IPS-20b (cell line): Measurements from ENCODE around the gene KCNMA1.

ENCODE experiments used
- H3K27ac ChIP-seq: one replicate; pipeline ENCODE4 v1.5.1; 2013; ENCODE audit warnings: low read length
- H3K27me3 ChIP-seq: 2 replicates; pipeline ENCODE4 v1.6.1; 2013; ENCODE audit warnings: mild to moderate bottlenecking, low read length, inconsistent platforms; ENCODE audit not compliant: insufficient read depth
- H3K36me3 ChIP-seq: 2 replicates; pipeline ENCODE4 v1.6.1; 2013; ENCODE audit warnings: low read depth, mild to moderate bottlenecking, inconsistent platforms, low read length, moderate library complexity; ENCODE audit not compliant: insufficient read depth
- H3K4me1 ChIP-seq: 2 replicates; pipeline ENCODE4 v1.6.1; 2013; ENCODE audit warnings: mild to moderate bottlenecking, control low read depth, inconsistent platforms, low read length, moderate library complexity; ENCODE audit not compliant: insufficient read depth
- H3K4me3 ChIP-seq: 2 replicates; pipeline ENCODE4 v1.5.1; 2013; ENCODE audit warnings: mild to moderate bottlenecking, low read length, inconsistent platforms
- H3K9ac ChIP-seq: 2 replicates; pipeline ENCODE4 v1.6.1; 2013; ENCODE audit warnings: low read depth, mild to moderate bottlenecking, inconsistent platforms, low read length, moderate library complexity
- H3K9me3 ChIP-seq: 2 replicates; pipeline ENCODE4 v1.6.1; 2013; ENCODE audit warnings: mild to moderate bottlenecking, low read depth, low read length, inconsistent platforms; ENCODE audit not compliant: insufficient read depth

KCNMA1 gene

DNA sequence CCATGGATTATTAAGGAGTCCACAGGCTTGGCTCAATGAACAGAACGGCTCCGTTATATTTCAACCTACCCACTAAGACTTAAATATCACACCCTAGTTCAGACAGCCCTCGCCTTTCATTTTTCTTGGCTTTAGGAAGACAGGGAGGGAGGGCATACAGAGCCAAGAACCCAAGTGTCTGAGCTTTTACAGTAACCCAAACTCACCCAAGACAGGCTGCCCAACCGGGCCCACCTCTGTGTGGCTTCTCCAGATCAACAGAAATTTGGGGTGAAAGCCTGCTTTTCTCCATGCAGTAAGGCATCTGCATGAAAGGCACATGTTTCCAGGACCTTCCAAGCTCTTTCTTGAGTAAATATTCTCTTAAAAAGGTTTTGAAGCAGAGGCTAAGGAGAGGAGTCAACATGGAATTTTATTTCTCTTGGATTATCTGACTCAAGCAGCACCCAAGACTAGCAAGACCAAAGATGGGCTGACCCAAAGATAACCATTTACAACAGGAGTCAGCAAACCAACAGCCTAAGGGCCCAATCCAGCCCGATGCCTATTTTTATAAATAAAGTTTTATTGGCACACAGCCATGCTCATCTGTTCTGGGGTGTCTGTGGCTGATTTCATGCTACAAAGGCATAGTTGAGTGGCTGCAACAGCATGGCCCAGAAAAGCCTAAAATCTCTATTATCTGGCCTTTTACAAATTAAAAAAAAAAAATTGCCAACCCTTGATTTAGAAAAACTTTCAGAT lies 90.1 kb downstream of the KCNMA1 start:
- no peaks in the 10 kb centered on the region for H3K4me1 ChIP-seq
- no peak overlapping the region for H3K9ac ChIP-seq
- no peaks in the 10 kb centered on the region for H3K27me3 ChIP-seq
- no peak overlapping the region for H3K27ac ChIP-seq
- H3K36me3 ChIP-seq, result no peaks in the 10 kb centered on the region
- no peak overlapping the region for H3K4me3 ChIP-seq
- no peaks in the 10 kb centered on the region for H3K9me3 ChIP-seq

DNA sequence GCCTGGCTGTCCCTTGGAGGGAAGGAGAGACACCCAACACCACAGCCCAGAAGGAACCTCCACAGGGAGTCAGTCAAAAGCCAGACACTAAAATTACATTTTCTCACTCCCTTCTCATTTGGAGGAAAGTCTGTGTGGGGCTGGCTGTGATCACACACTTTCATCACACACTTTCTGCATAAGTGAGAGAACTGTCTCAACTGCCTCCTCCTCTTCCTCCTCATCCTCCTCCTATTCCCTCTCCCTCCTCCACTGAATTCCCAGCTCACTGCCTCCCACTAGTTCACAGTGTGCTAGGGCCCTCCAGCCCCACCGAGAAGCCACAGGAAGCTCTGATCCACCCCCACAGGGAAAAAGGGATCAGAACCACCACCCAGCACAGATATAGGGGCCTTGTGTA lies 91.6 kb downstream of the KCNMA1 start:
- H3K36me3 ChIP-seq, result no peaks in the 10 kb centered on the region
- H3K4me1 ChIP-seq, result no peaks in the 10 kb centered on the region
- no peak overlapping the region for H3K4me3 ChIP-seq
- no peaks in the 10 kb centered on the region for H3K9me3 ChIP-seq
- no peak overlapping the region for H3K9ac ChIP-seq
- H3K27me3 ChIP-seq, result no peaks in the 10 kb centered on the region
- no peak overlapping the region for H3K27ac ChIP-seq

DNA sequence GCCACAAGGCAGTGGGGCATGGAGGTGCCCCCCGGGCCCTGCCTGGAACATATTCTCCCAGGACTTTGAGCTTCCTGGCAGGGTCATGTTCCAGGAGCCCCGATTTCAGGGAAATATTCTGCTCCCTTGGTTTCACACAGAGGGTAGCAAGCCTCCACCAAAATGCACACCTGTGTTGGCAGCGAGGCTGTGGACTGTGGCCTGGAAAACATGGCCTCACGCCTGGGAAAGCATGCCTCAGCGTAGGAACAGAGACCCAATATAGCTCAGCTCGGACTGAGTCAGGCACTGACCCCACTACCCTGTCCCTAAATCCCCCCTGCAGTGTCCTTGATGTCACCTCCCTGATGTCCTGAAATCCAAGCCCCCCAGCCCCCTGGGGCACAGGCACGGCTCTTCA lies 92.0 kb downstream of the KCNMA1 start:
- Histone ChIP-seq H3K27ac (no peak overlapping the region), H3K9ac (no peak overlapping the region)

DNA sequence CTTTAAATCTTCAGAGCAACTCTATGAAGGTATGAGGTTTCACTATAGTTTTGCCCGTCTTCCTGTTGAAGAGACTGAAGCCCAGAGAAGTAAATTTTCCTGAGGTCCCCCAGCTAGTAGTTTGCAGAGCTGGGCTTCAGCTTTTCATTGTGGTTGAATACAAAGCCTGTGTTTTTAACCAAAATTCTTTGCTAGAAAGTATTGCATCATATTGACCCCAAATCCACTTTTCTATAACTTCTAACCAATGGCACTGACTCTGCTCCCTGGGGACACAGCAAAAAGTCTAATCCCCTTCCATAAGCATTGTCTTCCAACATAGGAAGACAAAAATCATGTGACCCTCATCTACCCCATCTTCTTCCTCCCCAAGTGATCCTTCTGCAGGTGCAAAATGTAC lies 93.0 kb downstream of the KCNMA1 start:
- Histone ChIP-seq H3K9ac (no peak overlapping the region), H3K4me3 (no peak overlapping the region), H3K36me3 (no peaks in the 10 kb centered on the region), H3K9me3 (no peaks in the 10 kb centered on the region), H3K27me3 (no peaks in the 10 kb centered on the region), H3K4me1 (no peaks in the 10 kb centered on the region), H3K27ac (no peak overlapping the region)

More for the DNA sequence above, 92.0 kb downstream of the KCNMA1 start:
- Histone ChIP-seq H3K4me1 (no peaks in the 10 kb centered on the region), H3K27me3 (no peaks in the 10 kb centered on the region), H3K4me3 (no peak overlapping the region), H3K9me3 (no peaks in the 10 kb centered on the region), H3K36me3 (no peaks in the 10 kb centered on the region)

DNA sequence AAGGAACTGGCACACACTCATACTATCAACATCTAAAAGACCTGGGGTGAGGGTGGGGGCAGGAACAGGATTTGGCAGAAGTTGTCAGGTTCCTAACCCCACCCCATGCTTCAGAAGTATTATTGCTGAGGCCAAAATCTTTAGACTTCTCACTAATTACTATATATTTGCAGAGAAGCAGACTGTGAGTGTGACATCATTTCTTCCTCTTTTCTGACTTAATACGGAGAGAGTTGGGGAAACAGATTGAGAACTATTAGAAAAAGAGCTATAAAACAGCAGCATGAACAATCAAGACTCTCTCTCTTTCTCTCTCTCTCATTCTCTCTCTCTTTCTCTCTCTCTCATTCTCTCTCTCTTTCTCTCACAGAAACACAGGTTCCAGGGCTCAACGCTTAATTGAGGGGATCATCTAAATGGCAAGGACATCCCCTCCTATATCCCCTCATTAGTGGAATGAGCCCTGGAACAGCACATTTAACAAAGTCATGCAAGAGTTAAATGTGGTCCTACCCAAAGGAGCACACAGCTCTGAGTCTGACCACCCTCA lies 94.8 kb downstream of the KCNMA1 start:
- no peak overlapping the region for H3K4me3 ChIP-seq
- H3K27me3 ChIP-seq, result no peaks in the 10 kb centered on the region
- H3K4me1 ChIP-seq, result no peaks in the 10 kb centered on the region
- no peak overlapping the region for H3K27ac ChIP-seq
- H3K9me3 ChIP-seq, result no peaks in the 10 kb centered on the region
- H3K9ac ChIP-seq, result no peak overlapping the region
- no peaks in the 10 kb centered on the region for H3K36me3 ChIP-seq

DNA sequence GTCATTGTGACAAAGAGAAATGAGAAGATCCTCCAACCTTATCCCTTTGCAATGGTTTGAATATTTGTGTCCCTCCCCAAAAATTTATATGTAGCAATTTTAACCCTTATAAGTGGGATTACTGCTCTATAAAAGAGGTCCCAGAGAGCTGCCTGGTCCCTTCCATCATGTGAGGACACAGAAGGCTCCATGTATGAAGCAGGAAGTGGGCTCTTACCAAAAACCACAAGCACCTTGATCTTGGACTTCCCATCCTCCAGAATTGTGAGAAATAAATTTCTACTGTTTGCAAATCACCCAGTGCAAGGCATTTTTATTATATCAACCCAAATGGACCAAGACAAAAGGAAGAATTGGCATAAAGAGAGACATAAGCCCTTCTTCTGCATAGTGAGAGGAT lies 95.7 kb downstream of the KCNMA1 start:
- H3K9ac ChIP-seq, result no peak overlapping the region
- H3K4me1 ChIP-seq, result no peaks in the 10 kb centered on the region
- no peaks in the 10 kb centered on the region for H3K36me3 ChIP-seq
- H3K27me3 ChIP-seq, result no peaks in the 10 kb centered on the region
- no peak overlapping the region for H3K4me3 ChIP-seq
- no peak overlapping the region for H3K27ac ChIP-seq
- H3K9me3 ChIP-seq, result no peaks in the 10 kb centered on the region

DNA sequence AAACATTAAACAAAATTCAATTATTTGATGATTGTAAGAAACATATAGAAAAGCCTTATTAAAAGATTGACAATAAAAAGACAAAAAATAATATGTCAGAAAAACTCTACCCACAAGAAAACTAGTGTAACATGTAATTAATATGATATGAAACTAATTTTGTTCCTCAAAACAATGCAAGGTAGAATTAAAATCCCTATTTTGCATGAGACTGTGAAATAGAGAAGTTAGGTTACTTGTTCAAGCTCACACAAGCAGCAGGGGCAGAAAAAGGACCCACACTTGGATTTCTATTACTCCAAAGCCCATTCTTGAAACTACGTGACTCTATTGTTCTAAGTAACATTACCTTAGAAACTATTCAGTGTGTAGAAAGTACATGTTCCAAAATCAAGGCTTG lies 96.4 kb downstream of the KCNMA1 start:
- Histone ChIP-seq H3K36me3 (no peaks in the 10 kb centered on the region), H3K9ac (no peak overlapping the region), H3K4me3 (no peak overlapping the region), H3K9me3 (no peaks in the 10 kb centered on the region), H3K27me3 (no peaks in the 10 kb centered on the region), H3K4me1 (no peaks in the 10 kb centered on the region), H3K27ac (no peak overlapping the region)

DNA sequence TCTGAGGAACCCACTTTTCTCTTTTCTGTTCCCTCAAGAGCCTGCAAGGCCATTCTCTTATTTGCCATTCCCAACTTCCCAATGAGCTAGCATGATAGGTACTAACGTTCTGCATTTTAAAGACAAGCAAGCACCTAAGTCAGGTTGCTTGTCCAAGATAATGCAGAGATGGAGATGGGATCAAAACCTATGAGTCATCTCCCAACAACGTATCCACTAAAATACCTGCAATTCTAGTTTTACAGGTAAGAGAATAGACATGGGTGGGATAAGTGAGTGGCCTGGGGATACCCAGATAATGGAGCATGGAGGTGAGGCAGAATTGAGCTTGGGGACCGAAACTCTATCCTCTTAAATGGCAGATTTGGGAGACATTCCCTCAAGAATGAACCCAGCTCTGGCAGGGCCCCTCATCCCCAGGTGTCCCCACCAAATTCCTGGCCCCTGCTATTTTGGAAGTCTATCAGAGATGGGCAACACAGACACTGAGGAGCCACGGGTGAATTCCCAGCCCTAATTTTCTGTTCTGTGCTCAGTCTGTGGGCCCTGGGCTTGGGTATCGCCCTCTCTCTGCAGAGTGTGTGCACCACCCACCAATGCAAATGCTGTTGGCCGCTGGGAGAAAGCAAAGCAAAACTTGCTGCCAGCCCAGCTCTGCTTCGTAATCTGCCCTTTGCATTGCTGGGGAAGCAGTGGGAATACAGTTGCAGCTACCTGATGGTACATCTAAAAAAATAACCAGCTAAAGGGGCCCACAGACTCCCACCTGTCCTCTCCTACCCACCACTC lies 98.3 kb downstream of the KCNMA1 start:
- no peak overlapping the region for H3K27ac ChIP-seq
- H3K9ac ChIP-seq, result no peak overlapping the region
- H3K9me3 ChIP-seq, result no peaks in the 10 kb centered on the region
- no peaks in the 10 kb centered on the region for H3K4me1 ChIP-seq
- no peaks in the 10 kb centered on the region for H3K36me3 ChIP-seq
- H3K4me3 ChIP-seq, result no peak overlapping the region
- H3K27me3 ChIP-seq, result no peaks in the 10 kb centered on the region

DNA sequence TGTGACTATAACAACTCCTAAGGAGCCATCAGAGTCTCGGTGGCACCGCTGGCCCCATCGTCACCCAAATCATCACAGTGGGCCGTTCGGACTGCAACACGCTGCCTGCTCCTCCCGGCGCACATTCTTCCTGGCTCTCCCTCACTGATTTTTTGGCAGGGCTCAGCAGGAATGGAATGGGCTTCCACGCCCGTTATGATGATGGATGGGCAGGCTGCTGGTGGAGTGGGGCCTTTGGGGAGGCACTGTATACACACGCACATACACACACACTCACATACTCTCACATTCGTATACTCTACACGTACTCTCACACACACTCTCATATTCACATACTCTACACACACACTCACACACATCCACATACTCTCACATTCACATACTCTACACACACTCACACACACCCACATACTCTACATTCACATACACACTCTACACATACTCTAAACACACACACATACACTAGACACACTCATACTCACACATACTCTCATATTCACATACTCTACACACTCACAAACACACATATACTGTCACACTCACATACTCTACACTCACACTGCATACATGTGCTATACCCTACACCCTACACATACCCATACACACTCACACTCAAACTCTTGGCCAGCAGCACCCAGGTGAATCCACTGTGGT lies 99.8 kb downstream of the KCNMA1 start:
- Histone ChIP-seq H3K27ac (no peak overlapping the region), H3K36me3 (no peaks in the 10 kb centered on the region), H3K9ac (no peak overlapping the region), H3K4me1 (peaks cover 4% of the 10 kb centered on the region; the same call in 1 of the 2 replicates), H3K4me3 (no peak overlapping the region), H3K27me3 (no peaks in the 10 kb centered on the region), H3K9me3 (no peaks in the 10 kb centered on the region)

DNA sequence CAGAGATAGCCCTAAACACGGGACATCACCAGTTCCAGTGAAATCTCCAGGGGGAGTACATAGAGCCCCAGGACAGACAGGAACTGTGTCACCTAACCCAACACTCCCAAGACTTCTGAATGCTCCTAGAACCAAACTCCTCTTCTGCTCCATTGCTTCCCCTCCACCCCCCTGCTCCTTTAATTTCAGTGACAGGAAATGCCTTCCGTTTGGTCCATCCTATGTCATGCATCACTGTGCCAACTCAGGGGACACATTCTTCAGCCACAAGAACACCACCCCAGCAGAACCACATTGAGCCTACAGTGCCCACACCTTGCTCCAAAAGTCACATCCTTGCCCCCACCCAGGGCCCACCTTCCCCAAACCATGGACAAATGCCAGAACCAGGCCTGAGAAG lies 100.5 kb downstream of the KCNMA1 start:
- H3K4me3 ChIP-seq, result no peak overlapping the region
- H3K27me3 ChIP-seq, result no peaks in the 10 kb centered on the region
- H3K9me3 ChIP-seq, result no peaks in the 10 kb centered on the region
- H3K9ac ChIP-seq, result no peak overlapping the region
- H3K27ac ChIP-seq, result no peak overlapping the region
- H3K4me1 ChIP-seq, result peaks cover 6% of the 10 kb centered on the region; the same call in 1 of the 2 replicates
- H3K36me3 ChIP-seq, result no peaks in the 10 kb centered on the region

DNA sequence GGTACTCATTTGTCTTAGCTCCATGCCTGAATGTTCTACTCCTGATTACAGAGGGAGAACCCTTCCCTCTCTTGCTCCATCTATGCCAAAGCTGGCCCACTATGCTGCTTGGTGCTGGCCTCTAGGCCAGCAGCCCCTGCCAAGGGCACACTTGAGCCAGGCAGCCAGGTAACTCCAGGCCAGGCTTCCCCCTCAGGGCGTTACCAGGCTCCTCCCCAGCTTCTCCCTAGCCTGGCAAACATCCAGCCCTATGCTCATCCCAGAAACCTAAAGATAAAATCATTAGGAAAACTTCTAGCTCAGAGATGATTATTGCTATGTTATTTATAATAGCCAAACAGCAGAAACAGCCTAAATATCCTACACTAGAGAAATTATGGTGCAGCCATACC lies 103.7 kb downstream of the KCNMA1 start:
- no peaks in the 10 kb centered on the region for H3K9me3 ChIP-seq
- no peak overlapping the region for H3K9ac ChIP-seq
- H3K4me1 ChIP-seq, result peaks cover 28% of the 10 kb centered on the region
- H3K36me3 ChIP-seq, result no peaks in the 10 kb centered on the region
- H3K4me3 ChIP-seq, result no peak overlapping the region
- no peak overlapping the region for H3K27ac ChIP-seq
- no peaks in the 10 kb centered on the region for H3K27me3 ChIP-seq
